ENCODE measurements around the gene LRRTM4.

GRCh38 chr2:77328134-77328931, 193.8 kb downstream of the LRRTM4 start:
- TF ChIP-seq CTCF (IDR thresholded peaks at IDR 0.05; ENCODE audit: poor library complexity) (no peak), EZH2phosphoT487 (IDR thresholded peaks at IDR 0.05; ENCODE audit: low read depth, severe bottlenecking, unreplicated experiment) (no peak), EZH2 (IDR thresholded peaks at IDR 0.05; ENCODE audit: borderline replicate concordance) (no peak)

Measured in hepatocyte (in vitro differentiated cells).